Lung microvascular endothelial cell (primary cell): Measurements from ENCODE around the gene PLGRKT. TPM values are rescaled to one million over a fixed set of nuclear protein-coding genes. Genes with fewer than 3 reads are reported as not detected.
"Not testable (repeated sequence)": the region's sequence is repeated elsewhere in the genome, so short reads cannot be mapped to it uniquely, and the experiment has no call there.

ENCODE experiments used
- DNase-seq, 2 donors: peaks; one replicate each; pipeline versions ENCODE4 v3.0.0 to v3.0.0-alpha.2; 2010; ENCODE audit warnings: low read depth in 2 of 2
- total RNA-seq: library from RNA; depleted of rRNA; stranded (reverse); fragments of >200 nt; gene quantifications from 2 replicates; pipeline ENCODE4 v1.2.1, GENCODE V29; 2014

PLGRKT gene
- total RNA-seq, 1 donor from 2014 or later, result 5.0 TPM

DNA sequence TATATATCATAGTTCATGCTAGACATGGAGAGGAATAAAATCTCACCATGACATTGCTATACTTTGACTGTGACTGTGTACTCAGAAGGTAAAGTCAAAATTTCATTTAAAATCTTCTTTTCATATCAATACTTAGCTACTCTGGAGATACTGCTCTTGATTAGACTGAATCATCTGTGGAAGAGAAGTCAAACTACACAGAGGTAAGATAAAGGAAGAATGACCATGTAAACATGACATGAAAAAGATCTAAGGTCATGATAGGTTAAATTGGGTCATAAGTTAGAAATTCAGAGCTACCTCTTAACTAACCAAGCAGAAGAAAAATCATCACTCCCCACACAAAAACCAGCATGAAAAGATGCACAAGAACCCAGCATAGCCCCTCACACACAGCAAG is 53.3 kb downstream of the PLGRKT start:
- DNase-seq, result no peak

DNA sequence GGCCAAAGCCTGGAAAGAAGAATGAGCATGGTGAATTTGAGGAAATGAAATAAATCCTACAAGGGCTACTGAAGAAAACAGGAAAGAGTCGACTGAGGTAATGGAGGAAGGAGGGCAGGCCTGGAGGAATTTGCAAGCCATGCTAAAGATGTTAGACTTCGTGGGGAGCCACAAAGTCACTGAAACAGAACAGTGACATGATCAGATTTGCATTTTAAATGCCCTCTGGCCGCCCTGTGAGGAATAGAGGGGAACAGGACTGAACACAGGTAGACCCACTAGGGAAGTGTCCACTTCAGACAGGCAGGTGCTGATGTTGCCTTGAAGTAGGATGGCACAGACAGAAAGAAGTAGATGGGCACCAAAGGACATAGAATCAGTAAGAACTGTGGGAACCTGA is 55.2 kb downstream of the PLGRKT start:
- DNase-seq, result no peak

DNA sequence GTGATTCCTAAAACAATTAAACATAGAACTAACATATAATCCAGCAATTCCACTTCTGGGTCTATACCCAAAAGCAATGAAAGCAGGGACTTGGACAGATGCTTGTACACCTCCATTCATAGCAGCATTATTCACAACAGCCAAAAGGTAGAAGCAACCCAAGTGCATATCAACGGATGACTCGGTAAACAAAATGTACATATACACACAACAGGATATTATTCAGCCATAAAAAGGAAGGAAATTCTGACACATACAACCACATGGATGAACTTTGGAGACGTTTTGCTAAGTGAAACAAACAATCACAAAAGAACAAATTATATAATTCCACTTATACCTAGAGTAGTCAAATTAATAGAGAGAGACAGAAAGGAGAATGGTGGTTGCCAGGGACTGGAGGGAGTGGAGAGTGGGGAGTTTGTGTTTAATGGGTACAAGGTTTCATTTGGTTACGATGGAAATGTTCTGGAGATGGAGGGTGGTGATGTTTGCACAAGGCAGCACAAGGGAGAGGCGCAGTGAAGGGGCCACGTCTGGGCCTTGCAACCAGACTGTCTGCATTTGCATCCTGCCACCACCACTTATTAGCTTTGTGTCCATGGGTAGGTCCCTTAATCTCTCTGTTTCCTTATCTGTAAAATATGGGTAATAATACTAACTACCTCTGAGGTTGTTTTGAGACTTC is 61.8 kb downstream of the PLGRKT start:
- DNase-seq, result peak; percentile 43 to 84

DNA sequence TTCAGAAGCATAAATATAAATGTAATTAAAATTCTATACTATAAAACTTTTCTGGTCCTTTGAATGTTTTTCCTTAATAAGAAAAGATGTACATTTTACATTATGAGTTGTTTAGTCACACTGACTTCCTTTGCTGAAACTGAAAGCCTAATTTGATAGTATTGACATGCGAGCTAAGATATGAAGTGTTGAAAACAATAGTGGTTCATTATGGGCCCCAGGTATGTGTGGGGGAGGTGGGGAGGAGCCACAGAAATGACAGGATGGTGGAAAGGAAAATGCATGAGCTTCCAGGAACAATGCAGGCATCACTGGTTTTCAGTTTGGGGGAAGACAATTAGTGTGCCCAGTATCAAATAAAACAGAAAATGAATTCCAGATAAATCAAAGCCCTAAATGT is 62.6 kb downstream of the PLGRKT start:
- peak; percentile 19 to 20 for DNase-seq

DNA sequence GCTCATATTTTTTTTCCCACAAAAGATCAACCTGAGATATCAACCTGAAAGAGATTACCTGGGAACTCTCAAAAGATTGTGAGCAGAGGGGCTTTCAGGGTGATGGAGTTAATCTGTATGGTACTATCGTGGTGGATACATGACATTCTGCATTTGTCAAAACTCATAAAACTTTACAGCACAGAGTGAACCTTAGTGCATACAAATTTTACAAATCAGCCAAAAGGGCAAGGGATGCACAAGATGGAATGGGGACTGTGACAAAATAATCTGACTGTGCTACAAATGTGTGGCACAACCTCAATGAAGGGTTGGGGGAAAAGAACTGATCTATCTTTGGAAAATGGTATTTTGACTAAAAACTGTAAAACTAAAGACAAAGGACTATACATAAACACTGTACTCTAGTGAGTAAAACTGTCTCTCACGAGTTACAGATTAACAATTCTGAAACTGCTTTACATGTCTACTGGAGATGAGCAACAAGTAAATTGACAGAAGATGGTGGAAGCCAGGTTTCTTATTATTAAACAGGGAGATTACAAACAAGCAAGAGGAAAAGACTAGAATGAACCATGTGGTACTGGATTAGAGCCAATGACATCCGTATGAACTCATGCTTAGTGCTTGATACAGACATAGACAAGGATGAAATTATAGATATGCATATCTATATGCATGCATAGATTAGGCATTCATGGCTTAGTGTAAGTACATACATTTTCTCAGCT is 73.3 kb downstream of the PLGRKT start:
- DNase-seq, result peak; percentile 46 to 51

DNA sequence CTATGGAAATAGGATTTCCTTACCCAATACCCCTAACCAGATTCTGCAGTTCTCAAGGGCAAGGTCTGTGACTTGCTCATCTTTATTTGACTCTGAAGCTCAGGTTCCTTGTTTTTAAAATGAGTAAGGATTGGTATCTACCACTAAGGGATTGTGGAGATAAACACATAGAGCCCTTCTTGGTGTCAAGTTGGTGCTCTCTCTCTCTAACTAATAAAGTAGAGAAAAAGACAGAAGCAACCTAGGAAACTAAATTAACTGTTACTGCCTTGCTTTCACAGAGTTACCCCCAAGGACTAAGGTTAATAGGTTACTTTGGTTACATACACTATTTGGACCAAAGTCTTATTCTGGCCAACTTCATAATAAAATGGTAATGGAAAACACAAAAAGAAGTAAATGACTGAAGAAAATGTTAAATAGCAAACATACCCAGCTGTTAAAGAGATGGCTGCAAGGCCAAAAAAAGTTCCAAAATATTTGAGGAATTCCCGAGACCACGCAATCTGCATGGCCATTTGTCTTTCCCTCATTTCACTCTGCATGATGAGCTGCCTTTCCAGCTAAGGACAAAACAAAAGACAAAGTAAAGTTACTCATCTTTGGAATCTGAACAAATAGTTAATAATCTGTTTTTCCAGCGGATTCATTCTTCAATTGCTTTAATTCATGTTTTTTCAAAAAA is 76.3 kb downstream of the PLGRKT start:
- DNase-seq, result no peak

DNA sequence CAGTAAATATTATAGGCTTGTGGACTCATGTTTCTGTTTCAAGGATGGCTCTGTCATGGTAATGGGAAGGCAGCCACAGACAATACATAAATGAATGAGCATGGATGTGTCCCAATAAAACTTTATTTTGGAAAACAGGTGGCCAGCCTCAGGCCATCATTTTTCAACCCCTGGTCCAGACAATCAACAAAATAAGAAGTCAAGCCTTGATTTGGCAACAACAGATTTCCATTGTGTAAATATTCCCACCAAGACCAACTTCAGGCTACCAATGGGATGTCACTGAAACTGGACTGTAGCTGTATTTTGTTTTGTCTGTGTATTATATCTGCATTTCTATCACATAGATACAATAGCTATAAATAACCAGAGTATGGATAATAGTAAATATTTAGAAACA is 77.4 kb downstream of the PLGRKT start:
- peak in 1 of 2 donors; percentile 11 for DNase-seq

DNA sequence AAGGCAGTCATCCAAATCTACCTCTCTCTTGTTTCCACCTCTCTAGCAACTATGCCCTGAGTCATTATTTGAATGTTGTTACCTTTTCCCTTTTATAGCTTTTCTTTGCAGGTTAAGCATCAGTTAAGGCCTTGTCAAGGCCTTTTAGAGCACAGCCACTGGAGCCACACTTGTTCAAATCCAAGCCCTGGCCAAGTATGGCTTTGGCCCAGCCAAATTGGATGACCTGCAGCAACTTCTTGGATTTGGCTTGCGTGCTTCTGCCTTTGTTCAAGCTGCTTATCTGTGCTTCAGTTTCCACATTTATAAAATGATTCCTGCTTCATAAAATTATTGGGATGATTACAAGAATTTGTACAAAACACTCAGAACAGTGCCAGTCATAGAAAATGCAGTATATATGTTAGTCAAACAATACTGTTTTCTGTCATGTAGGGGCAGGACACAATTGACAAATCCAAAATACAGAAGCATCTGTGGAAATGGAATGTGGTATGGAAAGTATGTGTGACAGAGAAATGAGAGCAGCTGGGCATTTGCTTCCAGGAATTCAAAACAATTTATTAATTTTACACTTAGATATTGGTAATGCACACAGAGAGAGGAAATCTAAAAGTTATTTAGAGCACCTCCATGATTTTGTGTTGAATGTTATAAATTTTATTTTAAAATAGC is 80.2 kb downstream of the PLGRKT start:
- DNase-seq, result peak in 1 of 2 donors; percentile 58

DNA sequence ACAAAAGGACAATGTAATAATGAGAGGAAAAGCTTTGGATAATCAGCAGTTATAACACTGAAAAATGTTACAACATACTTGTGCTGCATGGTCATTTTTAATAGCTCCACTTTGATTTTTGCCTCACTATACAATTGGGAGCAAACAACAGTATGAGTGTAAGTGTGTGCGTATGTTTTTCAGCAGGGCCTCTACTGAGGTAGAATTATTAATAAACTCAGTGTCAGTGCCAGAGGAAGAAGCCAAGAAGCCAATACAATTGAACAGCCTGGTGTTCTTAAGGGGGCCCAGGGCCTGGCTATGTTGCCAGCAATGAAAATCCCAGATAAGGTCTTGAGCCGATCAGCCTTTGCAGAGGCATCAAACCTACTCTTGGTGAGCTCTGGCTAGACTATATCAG is 81.9 kb downstream of the PLGRKT start:
- no peak for DNase-seq

DNA sequence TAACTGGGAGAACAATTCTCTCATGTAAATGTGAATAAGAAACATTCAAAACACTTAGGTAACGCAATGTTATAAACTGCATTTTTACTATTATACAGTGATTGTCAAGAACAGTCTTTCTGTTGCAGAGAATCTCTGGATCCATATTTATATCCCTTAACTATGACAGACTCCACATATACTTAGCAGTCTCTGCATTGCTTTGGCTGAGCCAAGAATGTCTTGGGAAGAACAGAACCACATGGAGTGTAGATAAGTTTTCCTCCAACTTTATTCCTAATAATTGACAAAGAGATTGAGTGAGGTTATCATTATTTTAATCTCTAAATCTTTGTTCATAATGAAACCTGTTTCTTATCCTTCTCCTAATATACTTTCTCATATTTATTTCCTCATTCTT is 82.5 kb downstream of the PLGRKT start:
- no peak for DNase-seq

DNA sequence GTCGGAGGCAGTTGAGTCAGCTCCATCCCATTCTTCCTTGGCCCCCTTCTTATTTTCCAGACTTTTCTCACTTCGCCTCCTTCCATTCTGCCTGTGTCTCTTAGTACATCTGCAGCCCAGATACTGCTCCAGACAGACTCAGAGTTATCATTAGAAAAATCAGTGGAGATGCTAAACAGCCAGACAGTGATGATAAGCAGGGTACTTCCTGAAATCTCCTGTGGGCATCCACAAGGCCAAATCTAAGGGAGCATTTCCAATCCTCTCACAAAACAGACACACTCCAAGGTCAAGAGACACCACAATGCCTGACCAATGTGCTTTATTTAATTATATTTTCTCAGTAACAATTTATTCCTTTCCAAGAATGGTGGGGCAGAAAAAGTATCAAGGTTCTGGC is 83.5 kb downstream of the PLGRKT start:
- DNase-seq, result no peak

DNA sequence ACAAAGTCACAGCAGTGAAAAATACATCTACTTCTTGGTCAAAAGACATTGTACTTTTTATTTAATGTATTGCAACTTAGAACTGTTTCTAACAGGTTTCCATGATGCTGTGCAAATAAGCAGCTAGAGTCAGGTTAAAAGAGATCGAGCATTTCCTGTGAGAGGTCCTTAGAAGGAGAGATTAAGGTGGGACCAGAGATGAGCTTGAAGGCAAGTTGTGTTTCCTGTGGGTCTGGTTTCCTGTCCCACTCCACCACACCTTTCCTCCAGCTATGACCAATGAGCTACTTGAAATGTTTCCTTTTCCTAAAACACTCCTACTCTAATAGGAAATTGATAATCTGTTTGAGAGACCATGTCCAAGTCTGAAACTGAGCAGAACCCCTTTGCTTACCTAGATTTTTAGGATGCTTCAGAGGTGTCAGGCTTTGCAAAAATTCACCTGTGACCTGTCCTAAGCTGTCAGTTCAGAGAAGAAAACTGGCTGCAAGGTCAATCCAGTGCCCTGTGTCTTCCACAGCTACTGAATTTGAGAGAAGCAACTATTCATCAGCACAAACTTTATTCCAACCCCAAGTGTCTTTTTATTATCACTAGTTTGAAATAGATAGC is 85.0 kb downstream of the PLGRKT start:
- DNase-seq, result no peak

DNA sequence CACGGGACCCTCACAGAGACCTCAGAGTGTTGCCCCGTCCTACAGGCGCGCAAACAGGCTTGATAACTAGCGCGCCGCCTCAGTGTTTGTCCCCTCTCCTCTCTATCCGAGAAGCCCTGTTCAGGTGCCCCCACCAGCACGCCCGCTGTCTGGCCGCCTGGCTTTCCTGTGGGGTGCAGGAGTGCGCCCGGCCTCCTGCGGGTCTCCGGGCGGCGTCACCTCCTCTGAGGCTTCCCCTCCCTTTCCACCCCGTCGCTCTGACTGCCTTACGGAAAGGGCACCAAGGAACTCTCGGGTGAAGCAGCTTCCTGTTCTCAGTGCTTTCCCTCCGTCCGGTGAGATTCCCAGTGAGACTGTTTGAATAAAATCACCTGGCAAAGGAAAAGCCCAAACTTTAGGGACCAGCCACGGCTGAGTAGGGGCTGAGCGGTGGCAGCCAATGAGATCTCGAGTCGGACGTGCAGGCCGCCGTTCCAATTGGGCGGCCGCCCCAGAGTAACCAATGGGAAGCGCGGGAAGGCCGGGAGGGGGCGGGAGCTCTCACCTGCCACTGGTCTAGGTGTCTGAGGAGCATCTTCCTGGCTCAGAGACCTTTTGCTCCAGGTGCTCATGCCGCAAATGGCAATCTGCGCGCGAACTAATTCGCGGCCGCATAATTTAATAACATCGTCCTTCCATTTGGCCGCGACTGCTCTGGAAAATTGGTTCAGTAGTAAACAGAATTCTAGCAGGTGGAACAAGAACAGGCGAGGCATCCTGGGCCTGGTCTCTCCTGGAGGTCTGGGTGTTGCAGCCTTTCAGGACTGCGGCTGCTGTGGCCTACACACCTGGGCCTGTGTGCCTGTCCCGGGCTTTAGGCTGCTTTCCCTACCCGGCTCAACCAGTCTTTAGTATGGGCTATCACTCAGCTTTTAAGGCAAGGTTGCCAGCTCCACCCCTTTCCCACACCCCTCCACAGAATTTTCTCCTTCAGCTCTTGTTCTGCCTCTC is 98.4 kb downstream of the PLGRKT start, which contains the start of gene RLN1:
TSS of gene RLN1 (minus strand) at position 885 of the 990 bp plus-strand sequence. CDS start at position 755, 130 bp downstream.
- not testable (repeated sequence) for DNase-seq

DNA sequence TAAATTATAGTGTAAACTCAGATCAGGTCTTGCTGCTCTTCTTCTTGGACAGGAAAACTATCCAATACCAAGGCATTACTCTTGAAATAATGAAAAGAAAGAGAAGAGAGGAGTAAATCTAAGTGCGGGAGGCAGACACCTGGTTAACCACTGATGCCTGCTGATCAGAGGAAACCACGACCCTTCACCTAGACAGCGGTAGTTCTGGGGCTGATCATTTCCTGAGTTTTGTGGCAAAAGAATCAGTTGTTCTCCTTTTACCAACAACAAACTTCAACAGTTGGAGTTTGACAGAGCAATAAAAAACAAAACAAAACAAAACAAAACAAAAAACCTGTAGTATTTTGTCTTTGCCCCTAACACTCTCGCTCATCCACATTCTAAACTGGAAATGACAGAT is 101.0 kb downstream of the PLGRKT start:
- DNase-seq, result no peak

DNA sequence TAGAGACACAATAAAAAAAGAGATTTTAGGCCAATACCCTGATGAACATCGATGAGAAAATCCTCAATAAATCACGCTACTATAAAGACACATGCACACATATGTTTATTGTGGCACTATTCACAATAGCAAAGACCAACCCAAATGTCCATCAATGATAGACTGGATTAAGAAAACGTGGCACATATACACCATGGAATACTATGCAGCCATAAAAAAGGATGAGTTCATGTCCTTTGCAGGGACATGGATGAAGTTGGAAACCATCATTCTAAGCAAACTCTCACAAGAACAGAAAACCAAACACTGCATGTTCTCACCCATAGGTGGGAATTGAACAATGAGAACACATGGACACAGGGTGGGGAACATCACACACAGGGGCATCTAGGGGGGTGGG is 106.4 kb downstream of the PLGRKT start:
- DNase-seq, result not testable (repeated sequence)

DNA sequence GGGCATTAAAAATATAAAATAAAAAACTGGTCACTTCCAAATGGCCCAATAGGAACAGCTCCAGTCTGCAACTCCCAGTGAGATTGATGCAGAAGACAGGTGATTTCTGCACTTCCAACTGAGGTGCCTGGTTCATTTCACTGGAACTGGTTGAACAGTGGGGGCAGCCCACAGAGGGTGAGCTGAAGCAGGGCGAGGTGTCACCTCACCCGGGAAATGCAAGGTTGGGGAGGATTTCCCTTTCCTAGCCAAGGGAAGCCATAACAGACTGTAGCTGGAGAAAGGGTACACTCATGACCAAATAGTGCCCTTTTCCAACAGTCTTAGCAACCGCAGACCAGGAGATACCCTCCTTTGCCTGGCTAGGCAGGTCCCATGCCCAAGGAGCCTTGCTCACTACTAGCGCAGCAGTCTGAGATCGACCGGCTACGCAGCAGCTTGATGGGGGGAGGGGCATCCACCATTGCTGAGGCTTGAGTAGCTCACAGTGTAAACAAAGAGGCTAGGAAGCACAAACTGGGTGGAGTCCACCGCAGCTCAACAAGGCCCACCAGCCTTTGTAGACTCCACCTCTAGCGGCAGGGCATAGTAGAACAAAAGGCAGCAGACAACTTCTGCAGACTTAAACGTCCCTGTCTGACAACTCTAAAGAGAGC is 110.7 kb downstream of the PLGRKT start:
- no peak for DNase-seq

DNA sequence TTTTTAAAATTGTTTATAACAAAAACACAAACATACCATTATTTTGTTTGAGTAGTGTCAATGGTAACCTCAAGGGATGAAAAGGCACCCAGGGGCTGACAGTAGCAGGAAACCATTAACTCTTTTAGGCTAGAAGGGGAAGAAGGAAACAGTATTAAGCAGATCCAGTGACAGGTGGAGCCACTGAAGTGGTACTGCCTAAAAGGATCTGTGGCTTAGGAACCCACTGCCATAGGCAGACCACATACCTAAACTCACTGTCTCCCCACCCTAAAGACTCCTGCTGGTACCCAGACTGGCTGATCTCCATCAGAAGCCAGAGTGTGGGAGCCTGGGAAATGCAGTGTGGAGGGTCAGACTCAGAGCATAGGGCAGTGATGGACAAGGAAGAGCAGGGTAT is 111.5 kb downstream of the PLGRKT start:
- DNase-seq, result no peak

DNA sequence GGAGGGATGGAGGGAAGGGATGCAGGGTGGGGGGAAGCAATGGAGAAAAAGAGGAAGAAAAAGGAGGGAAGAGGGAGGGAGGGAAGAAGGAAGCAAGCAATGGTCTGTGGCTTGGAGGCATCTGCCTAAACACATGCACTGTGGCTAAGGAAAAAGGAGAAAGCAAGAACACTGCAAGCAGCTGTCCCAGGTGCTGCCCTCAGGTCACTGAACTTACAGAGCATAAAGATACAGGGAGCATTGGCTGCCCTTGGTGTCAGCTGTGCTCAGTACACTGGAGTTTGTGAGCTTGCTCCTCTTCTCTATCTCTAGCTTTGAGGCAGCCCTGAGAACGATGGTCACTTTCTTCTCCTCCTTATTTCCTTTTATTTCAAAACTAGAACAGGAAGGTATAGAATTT is 116.1 kb downstream of the PLGRKT start:
- DNase-seq, result not testable (repeated sequence)

DNA sequence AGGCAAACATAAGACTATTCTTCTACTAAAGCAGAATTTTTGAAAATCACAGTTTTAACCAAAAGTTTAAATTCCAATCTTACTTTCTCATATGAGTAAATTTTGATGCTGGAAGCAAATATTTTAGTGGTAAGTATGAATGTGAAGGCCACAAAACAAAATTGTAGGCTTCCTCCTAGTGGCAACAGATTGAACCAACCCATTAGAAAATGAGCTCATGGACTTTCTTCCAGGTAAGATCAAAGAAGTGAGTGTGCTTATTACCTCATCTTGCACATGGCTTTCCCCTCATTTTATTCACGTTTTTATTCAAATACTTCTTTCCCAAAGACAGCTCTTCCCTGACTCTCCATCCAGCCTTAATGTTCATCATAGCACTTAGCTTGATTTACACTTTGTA is 116.7 kb downstream of the PLGRKT start:
- peak in 1 of 2 donors; percentile 24 for DNase-seq

DNA sequence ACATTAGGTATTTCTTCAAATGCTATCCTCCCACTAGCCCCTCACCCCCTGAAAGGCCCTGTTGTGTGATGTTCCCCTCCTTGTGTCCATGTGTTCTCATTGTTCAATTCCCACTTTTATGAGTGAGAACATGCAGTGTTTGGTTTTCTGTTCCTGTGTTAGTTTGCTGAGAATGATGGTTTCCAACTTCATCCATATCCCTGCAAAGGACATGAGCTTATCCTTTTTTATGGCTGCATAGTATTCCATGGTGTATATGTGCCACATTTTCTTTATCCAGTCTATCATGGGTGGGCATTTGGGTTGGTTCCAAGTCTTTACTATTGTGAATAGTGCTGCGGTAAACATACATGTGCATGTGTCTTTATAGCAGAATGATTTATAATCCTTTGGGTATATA is 121.3 kb downstream of the PLGRKT start:
- DNase-seq, result not testable (repeated sequence)
